GM12872 (cell line): Measurements from ENCODE around the gene NUCKS1.

Experiments used
- TF ChIP-seq, protein P1 (sequence below): IDR thresholded peaks from 3 replicates; pipeline ENCODE4 v1.5.1; 2011; ENCODE audit warnings: low read depth, mild to moderate bottlenecking, low read length, moderate library complexity; ENCODE audit not compliant: insufficient read depth

NUCKS1 gene

DNA sequence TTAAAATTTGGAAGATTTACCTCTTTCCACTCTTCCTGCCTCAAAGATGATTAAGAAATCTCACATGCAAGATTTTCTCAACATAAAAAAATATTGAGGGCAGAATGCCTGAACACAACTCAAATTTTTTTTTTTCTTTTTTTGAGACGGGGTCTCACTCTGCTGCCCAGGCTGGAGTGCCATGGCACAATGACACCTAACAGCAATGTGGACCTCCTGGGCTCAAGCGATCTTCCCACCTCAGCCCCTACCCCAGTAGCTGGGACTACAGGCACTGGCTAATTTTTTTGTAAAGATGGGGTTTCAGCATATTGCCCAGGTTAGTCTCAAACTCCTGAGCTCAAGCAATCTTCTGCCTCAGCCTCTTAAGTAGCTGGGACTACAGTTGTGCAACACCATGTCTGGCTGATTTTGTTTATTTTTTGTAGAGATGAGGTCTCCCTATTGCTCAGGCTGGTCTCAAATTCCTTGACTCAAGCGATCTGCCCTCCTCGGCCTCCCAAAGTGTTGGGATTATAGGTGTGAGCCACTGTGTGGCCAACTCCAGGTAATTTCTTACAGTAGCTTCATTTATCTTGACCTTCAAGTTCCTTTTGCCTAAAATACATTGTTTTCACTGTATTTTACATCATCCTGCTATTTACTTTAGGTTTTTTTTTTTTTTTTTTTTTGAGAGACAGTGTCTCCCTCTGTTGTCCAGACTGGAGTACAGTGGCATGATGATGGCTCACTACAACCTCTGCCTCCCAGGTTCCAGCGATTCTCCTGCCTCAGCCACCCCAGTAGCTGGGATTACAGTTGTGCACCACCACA is 10.4 kb downstream of the NUCKS1 start:
- TF ChIP-seq, protein P1, sequence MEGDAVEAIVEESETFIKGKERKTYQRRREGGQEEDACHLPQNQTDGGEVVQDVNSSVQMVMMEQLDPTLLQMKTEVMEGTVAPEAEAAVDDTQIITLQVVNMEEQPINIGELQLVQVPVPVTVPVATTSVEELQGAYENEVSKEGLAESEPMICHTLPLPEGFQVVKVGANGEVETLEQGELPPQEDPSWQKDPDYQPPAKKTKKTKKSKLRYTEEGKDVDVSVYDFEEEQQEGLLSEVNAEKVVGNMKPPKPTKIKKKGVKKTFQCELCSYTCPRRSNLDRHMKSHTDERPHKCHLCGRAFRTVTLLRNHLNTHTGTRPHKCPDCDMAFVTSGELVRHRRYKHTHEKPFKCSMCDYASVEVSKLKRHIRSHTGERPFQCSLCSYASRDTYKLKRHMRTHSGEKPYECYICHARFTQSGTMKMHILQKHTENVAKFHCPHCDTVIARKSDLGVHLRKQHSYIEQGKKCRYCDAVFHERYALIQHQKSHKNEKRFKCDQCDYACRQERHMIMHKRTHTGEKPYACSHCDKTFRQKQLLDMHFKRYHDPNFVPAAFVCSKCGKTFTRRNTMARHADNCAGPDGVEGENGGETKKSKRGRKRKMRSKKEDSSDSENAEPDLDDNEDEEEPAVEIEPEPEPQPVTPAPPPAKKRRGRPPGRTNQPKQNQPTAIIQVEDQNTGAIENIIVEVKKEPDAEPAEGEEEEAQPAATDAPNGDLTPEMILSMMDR, result peak; percentile 13; the same call in 1 of the 3 replicates

DNA sequence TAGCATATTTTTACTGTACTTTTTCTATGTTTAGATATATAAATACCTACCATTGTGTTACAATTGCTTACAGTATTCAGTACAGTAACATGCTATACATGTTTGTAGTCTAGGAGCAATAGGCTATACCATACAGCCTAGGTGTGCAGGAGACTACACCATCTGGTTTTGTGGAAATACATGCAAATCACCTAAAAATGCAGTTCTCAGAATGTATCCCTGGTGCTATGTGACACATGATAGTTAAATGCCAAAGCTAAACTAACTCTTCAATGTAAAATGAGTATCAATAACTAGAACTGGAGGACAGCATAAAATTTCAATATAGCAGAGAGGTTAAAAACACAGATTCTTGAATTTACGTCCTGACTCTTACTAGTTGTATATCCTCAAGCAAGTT is 14.8 kb downstream of the NUCKS1 start:
- TF ChIP-seq, protein P1, result no peak

DNA sequence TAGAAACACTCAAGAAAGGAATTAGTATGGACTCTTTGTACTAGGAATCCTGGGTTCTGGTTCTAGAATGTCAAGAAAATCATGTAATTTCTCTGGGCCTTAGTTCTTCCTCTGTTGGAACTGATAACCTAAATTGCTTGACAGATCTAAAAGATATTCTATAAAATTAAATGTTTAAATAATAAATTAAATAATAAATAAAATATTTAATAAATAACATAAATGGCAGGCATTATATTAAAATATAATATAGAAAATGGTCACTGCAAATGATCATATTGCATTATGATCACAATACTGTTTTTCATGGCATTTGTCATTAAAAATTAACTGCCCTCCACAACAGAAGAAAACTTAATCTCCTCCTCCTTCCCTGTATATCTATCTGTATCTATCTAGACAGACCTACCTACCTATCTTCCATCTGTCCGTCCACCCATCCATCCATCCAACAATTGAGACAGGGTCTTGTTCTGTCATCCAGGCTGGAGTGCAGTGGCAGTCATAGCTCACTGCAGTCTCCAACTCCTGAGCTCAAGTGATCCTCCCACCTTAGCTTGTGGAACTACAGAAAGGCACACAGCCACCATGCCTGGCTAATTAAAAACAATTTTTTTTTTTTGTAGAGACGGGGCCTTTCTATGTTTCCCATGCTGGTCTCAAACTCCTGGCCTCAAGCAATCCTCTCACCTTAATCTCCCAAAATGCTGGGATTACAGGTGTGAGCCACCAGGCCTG is 16.4 kb downstream of the NUCKS1 start:
- TF ChIP-seq, protein P1, result no peak

DNA sequence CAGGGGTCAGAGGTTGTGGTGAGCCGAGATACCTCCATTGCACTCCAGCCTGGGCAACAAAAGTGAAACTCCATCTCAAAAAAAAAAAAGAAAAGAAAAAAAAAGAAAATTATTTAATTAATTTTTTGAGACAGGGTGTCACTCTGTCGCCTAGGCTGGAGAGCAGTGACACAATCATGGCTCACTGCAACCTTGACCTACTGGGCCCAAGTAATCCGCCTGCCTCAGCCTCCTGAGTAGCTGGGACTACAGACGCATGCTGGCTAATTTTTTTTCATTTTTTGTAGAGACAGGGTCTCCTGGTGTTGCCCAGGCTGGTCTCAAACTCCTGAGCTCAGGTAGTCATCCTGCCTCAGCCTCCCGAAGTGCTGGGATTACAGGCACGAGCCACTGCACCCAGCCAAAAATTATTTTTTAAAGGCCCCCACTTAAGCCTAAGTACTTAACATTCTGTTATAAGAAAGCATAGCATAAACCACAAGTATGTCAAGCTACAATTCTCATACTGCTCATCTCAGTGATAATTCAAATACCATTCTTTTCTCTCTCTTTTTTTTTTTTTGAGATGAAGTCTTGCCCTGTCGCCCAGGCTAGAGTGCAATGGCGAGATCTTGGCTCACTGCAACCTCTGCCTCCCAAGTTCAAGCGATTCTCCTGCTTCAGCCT is 19.9 kb downstream of the NUCKS1 start:
- TF ChIP-seq, protein P1, result no peak

DNA sequence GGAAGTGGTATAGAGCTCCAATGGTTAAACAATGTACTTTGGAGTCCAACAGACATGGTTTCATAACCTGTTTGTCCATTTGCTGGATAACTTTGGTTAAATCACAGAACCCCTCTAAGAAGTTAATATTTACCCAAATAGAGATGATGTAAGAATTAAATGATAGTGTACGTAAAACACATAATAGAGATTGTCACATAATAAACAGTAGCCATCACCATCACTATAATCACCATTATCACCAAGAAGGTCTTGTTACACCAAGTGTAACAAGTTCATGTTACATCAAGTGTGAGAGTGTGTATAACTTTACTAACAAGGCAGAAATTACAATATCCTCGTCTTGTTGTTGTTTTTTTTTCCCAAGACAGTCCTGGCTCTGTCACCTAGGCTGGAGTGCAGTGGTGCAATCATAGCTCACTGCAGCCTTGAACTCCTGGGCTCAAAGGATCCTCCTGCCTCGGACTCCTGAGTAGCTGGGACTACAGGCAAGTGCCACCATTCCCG is 23.3 kb downstream of the NUCKS1 start:
- TF ChIP-seq, protein P1, result no peak

DNA sequence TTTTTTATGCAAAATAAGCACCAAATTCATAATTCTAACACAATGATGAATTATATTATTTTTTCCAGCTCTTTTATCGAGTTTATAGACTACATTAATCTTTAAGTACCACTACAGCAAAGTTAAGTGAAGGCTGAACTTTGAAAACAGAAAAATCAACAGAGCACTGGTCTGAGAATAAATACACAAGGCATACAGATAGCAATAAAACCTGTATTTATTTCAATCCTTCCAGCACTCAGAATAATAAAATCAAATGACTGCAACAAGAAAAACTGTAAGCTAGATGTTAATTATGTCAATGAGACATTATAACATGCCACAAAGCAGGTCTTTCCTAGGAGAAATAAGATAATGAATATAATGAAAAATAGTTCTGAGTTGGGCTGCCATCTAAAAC is 24.5 kb downstream of the NUCKS1 start:
- TF ChIP-seq, protein P1, result no peak

GRCh38 chr1:205719762-205720161 is 30.2 kb downstream of the NUCKS1 start:
- TF ChIP-seq, protein P1, result no peak
